K562 (cell line): Measurements from ENCODE around the gene UBL5. TPM values are rescaled to one million over a fixed set of nuclear protein-coding genes. Genes with fewer than 3 reads are reported as not detected.
A peak's percentile ranks its signal among the peaks of the same experiment; 100 is the strongest.

ENCODE experiments used
- BRCA1 ChIP-seq, 2 experiments: fragments of 450-650 bp in 1 of 2; sonication (generic) in 1 of 2; formaldehyde crosslinking in 1 of 2; IDR thresholded peaks; 2 replicates each; pipeline versions ENCODE4 v1.5.0 to v1.6.1; 2017 to 2020; ENCODE audit warnings: mild to moderate bottlenecking in 1 of 2, missing genetic modification reagents in 1 of 2
- ETV5 ChIP-seq: sonication (generic); formaldehyde crosslinking; IDR thresholded peaks from 2 replicates; pipeline ENCODE4 v1.4.0; 2020; ENCODE audit warnings: low read depth, mild to moderate bottlenecking, missing genetic modification reagents
- HDAC3 ChIP-seq: fragments of 450-650 bp; IDR thresholded peaks from 2 replicates; pipeline ENCODE4 v1.6.1; 2018; ENCODE audit warnings: borderline replicate concordance, mild to moderate bottlenecking, moderate library complexity; ENCODE audit not compliant: partially characterized antibody
- HOXB6 ChIP-seq: fragments of 250-450 bp; sonication (Bioruptor Pico); IDR thresholded peaks from 2 replicates; pipeline ENCODE4 v1.5.1; 2022; ENCODE audit warnings: mild to moderate bottlenecking, borderline replicate concordance
- KDM5B ChIP-seq: fragments of 200-600 bp; sonication (generic); IDR thresholded peaks from 2 replicates; pipeline ENCODE4 v1.6.1; 2012; ENCODE audit warnings: low read depth, mild to moderate bottlenecking, moderate library complexity, low read length, control low read depth, inconsistent platforms; ENCODE audit not compliant: insufficient replicate concordance
- KLF10 ChIP-seq: fragments of 250-450 bp; sonication (Bioruptor Pico); IDR thresholded peaks from 2 replicates; pipeline ENCODE4 v1.6.1; 2021; ENCODE audit warnings: matching md5 sums
- NR2C2 ChIP-seq, 2 experiments: fragments of 200-800 bp in 1 of 2; sonication (Bioruptor generic) in 1 of 2; sonication (generic) in 1 of 2; formaldehyde crosslinking in 1 of 2; IDR thresholded peaks; 2 replicates each; pipeline versions ENCODE4 v1.6.1 to v1.8.0; 2016 to 2022; ENCODE audit warnings: mild to moderate bottlenecking in 1 of 2, missing compliant biosample characterization in 1 of 2, missing genetic modification characterization in 1 of 2, missing genetic modification reagents in 1 of 2
- POLR2G ChIP-seq: fragments of 200-400 bp; formaldehyde crosslinking; IDR thresholded peaks from 2 replicates; pipeline ENCODE4 v1.6.1; 2017; ENCODE audit warnings: low read depth, mild to moderate bottlenecking, antibody characterized with exemption, low read length, moderate library complexity
- ZNF174 ChIP-seq: fragments of 250-450 bp; sonication (Bioruptor Pico); IDR thresholded peaks from 2 replicates; pipeline ENCODE4 v1.4.0; 2020; ENCODE audit warnings: mild to moderate bottlenecking
- ZNF184 ChIP-seq: sonication (generic); formaldehyde crosslinking; IDR thresholded peaks from 2 replicates; pipeline ENCODE4 v1.5.0; 2020; ENCODE audit warnings: missing genetic modification reagents
- polyA plus RNA-seq, 8 experiments: library from polyadenylated mRNA; depleted of rRNA in 4 of 8; stranded (reverse) in 5 of 8; unstranded in 3 of 8; fragments of >200 nt; fragmentation: Nextera tagmentation in 2 of 8; fragmentation: Illumina TruSeq in 1 of 8; extraction: Ambion mirVana in 2 of 8; extraction: Trizol in 1 of 8; gene quantifications; 2 replicates each; pipeline versions ENCODE4 v1.2.1 to v1.2.3, GENCODE V29; 2011 to 2014; ENCODE audit warnings: inconsistent platforms in 1 of 8, missing spikeins in 1 of 8
- total RNA-seq, 7 experiments: library from RNA; depleted of rRNA in 6 of 7; stranded (reverse); fragments of >200 nt in 6 of 7; fragmentation: Illumina TruSeq in 2 of 7; extraction: Trizol in 2 of 7; gene quantifications; 2 replicates each; pipeline versions ENCODE4 v1.2.1 to v1.2.3, GENCODE V29; 2011 to 2021; ENCODE audit warnings: low replicate concordance in 1 of 7
- TF ChIP-seq, protein P1 (sequence below), 2 experiments: IDR thresholded peaks in 1 of 2; conservative IDR thresholded peaks in 1 of 2; 2 replicates each; pipeline ENCODE4 v1.6.1; 2016; ENCODE audit warnings: low read depth in 2 of 2, mild to moderate bottlenecking in 1 of 2, missing compliant biosample characterization in 1 of 2, missing genetic modification characterization in 1 of 2, moderate library complexity in 1 of 2
- TF ChIP-seq, protein P2 (sequence below): fragments of 250-450 bp; sonication (Bioruptor Pico); IDR thresholded peaks from 2 replicates; pipeline ENCODE4 v1.6.1; 2021; ENCODE audit warnings: mild to moderate bottlenecking
- TF ChIP-seq, protein P3 (sequence below): fragments of 450-650 bp; IDR thresholded peaks from 2 replicates; pipeline ENCODE4 v1.7.1; 2018; ENCODE audit warnings: mild to moderate bottlenecking, low read depth; ENCODE audit not compliant: partially characterized antibody
- TF ChIP-seq, protein P4 (sequence below): sonication (generic); formaldehyde crosslinking; IDR thresholded peaks from 2 replicates; pipeline ENCODE4 v1.8.0; 2023; ENCODE audit warnings: mild to moderate bottlenecking, missing genetic modification reagents
- TF ChIP-seq, protein P5 (sequence below): fragments of 450-650 bp; IDR thresholded peaks from 2 replicates; pipeline ENCODE4 v1.6.1; 2014; ENCODE audit warnings: low read depth, mild to moderate bottlenecking, moderate library complexity, borderline replicate concordance

UBL5 gene
- total and polyA plus RNA-seq, 9 of the 15 experiments (the other 6 are each of a cell fraction or from before 2014, with no cell fraction given): 410 to 1,266 (median 613) TPM

DNA sequence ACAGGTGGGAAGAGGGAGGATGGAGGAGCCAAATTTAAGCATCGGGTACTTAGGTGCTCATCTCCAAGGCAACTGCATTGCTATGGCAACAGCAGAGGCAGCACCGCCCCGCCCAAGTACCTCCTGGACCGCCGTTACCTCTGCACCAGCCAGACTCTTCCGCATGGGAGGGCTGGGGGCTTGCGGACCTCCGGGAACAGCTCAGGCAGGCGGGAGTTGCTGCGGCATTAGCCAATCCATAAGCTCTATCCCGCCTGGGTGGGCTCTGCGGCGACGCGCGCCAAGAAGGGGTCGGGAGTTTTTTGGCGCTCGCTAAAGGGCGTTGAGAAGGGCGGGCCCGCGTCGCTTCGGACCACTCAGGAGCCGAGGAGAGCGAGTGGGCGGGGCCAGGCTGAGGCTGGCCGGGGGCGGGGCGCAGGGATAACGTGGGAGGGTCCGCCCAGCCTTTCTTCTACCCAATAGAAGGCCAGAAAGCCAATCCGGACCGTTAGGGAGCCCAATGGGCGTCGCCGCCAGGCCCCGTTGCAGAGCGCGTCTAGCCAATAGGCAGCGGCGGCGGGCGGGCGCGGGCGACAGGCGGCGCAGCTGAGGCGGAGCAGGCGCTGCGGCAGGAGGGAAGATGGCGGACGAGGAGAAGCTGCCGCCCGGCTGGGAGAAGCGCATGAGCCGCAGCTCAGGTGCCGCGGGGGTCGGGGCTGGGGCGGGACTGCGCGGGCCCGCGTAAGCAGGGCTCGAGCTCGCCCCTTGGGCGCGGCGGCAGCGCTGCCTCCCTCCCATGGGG, 7.2 kb downstream of the UBL5 start, which contains the start of gene PIN1 (continued):
- TF ChIP-seq, protein P1, sequence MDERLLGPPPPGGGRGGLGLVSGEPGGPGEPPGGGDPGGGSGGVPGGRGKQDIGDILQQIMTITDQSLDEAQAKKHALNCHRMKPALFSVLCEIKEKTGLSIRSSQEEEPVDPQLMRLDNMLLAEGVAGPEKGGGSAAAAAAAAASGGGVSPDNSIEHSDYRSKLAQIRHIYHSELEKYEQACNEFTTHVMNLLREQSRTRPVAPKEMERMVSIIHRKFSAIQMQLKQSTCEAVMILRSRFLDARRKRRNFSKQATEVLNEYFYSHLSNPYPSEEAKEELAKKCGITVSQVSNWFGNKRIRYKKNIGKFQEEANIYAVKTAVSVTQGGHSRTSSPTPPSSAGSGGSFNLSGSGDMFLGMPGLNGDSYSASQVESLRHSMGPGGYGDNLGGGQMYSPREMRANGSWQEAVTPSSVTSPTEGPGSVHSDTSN (CRISPR knock-in tag; IDR thresholded peaks at IDR 0.05; ENCODE audit: low read depth): no peak
- TF ChIP-seq, protein P1 (tag; conservative IDR thresholded peaks at IDR 0.05; ENCODE audit: low read depth): no peak
- TF ChIP-seq POLR2G (peak; percentile 94), BRCA1 (IDR thresholded peaks at IDR 0.05) (no peak), BRCA1 (CRISPR knock-in tag; IDR thresholded peaks at IDR 0.05) (no peak), KDM5B (peak; percentile 44), ZNF184 (no peak), NR2C2 (CRISPR knock-in tag; IDR thresholded peaks at IDR 0.05) (peak; percentile 39; the same call in 1 of the 2 replicates), NR2C2 (tag; IDR thresholded peaks at IDR 0.05) (peak; percentile 50; the same call in 1 of the 2 replicates), KLF10 (CRISPR knock-in tag) (no peak), ZNF174 (CRISPR knock-in tag) (no peak), HOXB6 (CRISPR knock-in tag) (no peak), HDAC3 (no peak), ETV5 (CRISPR knock-in tag) (no peak)
- TF ChIP-seq, protein P2, sequence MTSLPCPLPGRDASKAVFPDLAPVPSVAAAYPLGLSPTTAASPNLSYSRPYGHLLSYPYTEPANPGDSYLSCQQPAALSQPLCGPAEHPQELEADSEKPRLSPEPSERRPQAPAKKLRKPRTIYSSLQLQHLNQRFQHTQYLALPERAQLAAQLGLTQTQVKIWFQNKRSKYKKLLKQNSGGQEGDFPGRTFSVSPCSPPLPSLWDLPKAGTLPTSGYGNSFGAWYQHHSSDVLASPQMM (CRISPR knock-in tag): no peak
- TF ChIP-seq, protein P3, sequence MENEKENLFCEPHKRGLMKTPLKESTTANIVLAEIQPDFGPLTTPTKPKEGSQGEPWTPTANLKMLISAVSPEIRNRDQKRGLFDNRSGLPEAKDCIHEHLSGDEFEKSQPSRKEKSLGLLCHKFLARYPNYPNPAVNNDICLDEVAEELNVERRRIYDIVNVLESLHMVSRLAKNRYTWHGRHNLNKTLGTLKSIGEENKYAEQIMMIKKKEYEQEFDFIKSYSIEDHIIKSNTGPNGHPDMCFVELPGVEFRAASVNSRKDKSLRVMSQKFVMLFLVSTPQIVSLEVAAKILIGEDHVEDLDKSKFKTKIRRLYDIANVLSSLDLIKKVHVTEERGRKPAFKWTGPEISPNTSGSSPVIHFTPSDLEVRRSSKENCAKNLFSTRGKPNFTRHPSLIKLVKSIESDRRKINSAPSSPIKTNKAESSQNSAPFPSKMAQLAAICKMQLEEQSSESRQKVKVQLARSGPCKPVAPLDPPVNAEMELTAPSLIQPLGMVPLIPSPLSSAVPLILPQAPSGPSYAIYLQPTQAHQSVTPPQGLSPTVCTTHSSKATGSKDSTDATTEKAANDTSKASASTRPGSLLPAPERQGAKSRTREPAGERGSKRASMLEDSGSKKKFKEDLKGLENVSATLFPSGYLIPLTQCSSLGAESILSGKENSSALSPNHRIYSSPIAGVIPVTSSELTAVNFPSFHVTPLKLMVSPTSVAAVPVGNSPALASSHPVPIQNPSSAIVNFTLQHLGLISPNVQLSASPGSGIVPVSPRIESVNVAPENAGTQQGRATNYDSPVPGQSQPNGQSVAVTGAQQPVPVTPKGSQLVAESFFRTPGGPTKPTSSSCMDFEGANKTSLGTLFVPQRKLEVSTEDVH: peak; percentile 75
- TF ChIP-seq, protein P4, sequence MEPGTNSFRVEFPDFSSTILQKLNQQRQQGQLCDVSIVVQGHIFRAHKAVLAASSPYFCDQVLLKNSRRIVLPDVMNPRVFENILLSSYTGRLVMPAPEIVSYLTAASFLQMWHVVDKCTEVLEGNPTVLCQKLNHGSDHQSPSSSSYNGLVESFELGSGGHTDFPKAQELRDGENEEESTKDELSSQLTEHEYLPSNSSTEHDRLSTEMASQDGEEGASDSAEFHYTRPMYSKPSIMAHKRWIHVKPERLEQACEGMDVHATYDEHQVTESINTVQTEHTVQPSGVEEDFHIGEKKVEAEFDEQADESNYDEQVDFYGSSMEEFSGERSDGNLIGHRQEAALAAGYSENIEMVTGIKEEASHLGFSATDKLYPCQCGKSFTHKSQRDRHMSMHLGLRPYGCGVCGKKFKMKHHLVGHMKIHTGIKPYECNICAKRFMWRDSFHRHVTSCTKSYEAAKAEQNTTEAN (CRISPR knock-in tag): no peak
- TF ChIP-seq, protein P5, sequence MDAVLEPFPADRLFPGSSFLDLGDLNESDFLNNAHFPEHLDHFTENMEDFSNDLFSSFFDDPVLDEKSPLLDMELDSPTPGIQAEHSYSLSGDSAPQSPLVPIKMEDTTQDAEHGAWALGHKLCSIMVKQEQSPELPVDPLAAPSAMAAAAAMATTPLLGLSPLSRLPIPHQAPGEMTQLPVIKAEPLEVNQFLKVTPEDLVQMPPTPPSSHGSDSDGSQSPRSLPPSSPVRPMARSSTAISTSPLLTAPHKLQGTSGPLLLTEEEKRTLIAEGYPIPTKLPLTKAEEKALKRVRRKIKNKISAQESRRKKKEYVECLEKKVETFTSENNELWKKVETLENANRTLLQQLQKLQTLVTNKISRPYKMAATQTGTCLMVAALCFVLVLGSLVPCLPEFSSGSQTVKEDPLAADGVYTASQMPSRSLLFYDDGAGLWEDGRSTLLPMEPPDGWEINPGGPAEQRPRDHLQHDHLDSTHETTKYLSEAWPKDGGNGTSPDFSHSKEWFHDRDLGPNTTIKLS: no peak
